NCI-H1436 (cell line): Measurements from ENCODE around the gene OCLN.
A peak's percentile ranks its signal among the peaks of the same experiment; 100 is the strongest.
"Not testable (repeated sequence)": the region's sequence is repeated elsewhere in the genome, so short reads cannot be mapped to it uniquely, and the experiment has no call there.

Experiments used
- DNase-seq: peaks from one replicate; lab custom pipeline; 2025; lab: John Stamatoyannopoulos, UW

The OCLN gene

GRCh38 chr5:69491027-69491426 lies 1.6 kb upstream of the OCLN start:
- DNase-seq = no peak

GRCh38 chr5:69491838-69492390 lies 676 bp upstream of the OCLN start:
- no peak for DNase-seq

DNA sequence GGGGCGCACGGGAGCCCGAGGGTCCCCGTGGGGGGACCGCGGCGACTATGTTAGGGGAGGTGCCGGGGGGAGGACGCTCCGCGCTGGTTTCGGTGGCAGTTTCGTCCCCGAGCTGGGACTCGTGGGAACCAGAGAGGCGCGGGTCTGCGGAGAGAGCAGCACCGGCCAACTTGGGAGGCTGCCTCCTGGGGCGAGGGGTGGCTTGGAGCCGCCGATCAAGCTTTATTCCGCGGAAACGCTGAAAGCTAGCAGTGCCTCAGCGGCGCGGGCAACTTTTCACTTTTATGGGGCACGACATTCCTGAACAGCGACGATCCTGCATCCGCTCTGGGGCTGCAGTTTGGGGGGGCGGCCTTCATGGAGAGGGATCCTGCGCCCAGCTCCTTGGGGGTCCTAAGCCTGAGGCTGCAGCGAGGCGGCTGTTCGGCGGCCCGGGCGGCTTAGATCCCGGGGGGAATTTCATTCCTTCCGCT lies 369 bp downstream of the OCLN start:
- DNase-seq = no peak

GRCh38 chr5:69493396-69494133 lies 975 bp downstream of the OCLN start:
- peak; percentile 36 for DNase-seq

GRCh38 chr5:69494452-69494851 lies 1.9 kb downstream of the OCLN start:
- no peak for DNase-seq

DNA sequence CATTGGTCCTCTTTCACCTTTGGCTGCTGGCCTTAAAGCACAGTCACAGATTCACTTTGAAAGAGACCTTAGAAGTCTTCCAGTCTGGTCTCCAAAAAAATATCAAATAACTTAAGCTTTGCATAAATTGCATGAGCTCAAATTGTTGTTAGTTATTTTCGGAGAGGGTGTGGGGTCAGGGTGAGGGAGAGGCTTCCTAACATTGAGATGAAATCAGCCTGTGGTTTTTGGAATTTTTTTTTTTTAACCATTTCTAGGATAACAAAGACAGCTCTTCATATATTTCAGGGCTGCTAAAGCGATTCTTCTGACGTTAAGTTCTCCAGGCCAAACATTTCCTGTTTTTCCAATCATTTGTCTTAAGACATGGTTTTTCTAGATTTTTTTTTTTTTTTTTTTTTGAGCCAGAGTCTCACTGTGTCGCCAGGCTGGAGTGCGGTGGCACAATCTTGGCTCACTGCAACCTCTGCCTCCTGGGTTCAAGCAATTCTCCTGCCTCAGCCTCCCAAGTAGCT lies 4.5 kb downstream of the OCLN start:
- no peak for DNase-seq

GRCh38 chr5:69498384-69498783 lies 5.8 kb downstream of the OCLN start:
- DNase-seq = no peak

DNA sequence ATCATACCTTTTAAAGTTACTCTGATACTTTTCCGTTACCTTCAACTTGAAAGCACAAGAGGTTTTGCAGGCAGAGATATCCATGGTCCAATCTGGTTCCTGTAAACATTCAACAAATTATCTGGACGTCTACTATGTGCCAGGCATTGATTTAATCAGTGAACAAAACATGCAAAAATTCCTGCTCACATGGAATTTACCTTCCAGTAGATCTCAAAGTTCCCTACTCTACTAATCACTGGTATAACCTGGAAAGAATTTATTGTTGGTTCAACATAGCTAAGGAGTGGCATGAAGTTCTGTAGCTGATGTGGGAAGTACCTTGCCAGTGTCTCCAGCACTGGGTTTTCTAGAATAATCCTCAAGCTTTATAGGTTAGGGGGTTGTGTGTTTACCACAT lies 9.8 kb downstream of the OCLN start:
- no peak for DNase-seq

DNA sequence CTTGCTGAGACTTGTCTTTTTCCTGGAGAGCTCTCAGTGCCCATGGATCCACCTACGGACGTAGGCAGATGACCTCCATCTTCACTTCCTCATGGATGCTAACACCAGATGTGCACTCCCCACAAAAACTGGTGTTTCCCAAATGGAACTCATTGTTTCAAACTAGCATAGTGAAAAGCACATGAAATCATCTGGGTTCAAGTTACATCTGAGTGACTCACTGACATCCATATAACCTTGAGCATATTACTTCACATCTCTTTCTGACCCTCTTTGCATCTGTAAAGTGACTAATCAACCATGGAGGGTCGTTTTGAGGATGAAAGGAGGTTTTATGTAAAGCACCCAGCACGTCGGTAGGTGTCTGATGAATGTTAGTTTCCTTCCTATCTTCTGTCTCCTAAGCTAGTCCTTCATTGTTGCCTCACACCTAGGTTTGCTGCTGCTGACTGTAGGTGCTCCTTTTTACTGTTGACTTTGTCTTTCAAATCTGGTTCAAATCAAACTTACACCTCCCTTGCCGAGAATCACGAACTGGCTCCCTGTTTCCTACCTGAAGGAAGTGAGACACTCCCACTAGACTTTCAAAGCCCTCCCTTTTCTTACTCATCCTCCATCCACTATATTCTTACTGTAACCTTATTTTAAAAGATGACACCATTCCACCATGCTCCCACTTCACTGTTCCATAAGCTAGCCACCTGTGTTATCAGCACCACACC lies 10.3 kb downstream of the OCLN start:
- no peak for DNase-seq

GRCh38 chr5:69504036-69504435 lies 11.4 kb downstream of the OCLN start:
- no peak for DNase-seq

GRCh38 chr5:69505306-69505705 lies 12.7 kb downstream of the OCLN start:
- no peak for DNase-seq

DNA sequence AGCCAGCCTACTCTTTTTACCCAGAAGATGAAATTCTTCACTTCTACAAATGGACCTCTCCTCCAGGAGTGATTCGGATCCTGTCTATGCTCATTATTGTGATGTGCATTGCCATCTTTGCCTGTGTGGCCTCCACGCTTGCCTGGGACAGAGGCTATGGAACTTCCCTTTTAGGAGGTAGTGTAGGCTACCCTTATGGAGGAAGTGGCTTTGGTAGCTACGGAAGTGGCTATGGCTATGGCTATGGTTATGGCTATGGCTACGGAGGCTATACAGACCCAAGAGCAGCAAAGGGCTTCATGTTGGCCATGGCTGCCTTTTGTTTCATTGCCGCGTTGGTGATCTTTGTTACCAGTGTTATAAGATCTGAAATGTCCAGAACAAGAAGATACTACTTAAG lies 16.6 kb downstream of the OCLN start:
- no peak for DNase-seq

GRCh38 chr5:69510694-69511093 lies 18.1 kb downstream of the OCLN start:
- DNase-seq = no peak

DNA sequence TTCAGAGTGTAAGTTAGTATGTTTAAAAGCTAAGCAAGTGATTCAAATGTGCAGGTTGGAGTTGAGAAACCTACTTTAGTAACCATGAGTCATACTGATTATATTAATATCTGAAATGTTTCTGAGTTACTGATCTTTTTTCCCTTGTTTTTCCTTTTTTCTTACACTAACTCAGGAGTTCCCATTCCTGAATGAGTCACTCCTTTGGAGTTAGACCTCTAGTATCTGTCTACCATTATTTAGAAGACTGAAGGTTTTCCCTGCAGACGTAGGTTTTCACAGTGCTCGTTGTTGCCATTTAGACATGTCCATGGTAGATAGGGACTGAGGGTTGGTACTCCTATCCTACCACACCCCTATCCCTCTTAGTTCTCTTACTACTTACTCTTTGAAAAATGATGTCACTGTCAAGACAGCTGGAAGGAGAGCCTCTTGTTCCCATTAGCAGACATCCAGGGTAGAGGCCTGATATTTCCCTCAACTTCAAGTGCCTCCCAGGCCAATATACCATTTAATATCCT lies 20.2 kb downstream of the OCLN start:
- no peak for DNase-seq

DNA sequence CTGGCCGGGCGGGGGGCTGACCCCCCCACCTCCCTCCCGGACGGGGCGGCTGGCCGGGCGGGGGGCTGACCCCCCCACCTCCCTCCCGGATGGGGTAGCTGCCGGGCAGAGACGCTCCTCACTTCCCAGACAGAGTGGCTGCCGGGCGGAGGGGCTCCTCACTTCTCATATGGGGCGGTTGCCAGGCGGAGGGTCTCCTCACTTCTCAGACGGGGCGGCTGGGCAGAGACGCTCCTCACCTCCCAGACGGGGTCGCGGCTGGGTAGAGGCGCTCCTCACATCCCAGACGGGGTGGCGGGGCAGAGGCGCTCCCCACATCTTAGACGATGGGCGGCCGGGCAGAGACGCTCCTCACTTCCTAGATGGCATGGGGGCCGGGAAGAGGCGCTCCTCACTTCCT lies 23.0 kb downstream of the OCLN start:
- not testable (repeated sequence) for DNase-seq

DNA sequence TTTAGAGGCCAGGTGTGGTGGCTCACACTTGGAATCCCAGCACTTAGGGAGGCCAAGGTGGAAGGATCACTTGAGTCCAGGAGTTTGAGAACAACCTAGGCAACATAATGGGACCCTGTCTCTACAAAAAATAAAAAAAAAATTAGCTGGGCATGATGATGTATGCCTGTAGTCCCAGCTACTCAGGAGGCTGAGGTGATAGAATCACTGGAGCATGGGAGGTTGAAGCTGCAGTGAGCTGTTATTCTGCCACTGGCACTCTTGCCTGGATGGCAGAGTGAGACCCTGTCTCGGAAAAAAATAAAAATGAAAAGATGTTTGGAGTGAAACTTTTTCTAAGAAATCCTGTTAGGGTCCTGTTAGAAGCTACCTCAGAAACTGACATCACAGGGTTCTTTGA lies 24.2 kb downstream of the OCLN start:
- DNase-seq = no peak

GRCh38 chr5:69517763-69518212 lies 25.2 kb downstream of the OCLN start:
- DNase-seq = peak; percentile 8

DNA sequence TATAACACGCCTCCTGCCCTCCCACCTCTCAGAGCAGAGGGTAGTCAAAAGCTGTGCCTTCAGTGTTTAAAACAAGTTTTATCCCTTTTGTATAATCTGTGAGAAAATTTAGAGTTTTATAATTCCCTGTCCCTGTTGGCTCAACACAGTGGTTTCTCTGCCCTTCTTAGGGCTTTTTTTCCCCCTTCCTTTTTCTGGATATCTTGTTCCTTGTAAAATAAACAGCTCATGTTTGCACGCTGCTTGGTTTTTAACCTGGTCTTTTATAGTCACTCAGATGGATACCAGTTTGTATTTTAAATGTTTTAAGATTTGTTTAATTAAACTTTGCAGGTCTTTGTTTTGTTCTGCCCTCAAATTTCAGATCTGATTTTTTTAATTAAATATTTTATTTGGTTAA lies 26.7 kb downstream of the OCLN start:
- no peak for DNase-seq

- DNase-seq = no peak
These were observed 29.4 kb downstream of the OCLN start for GRCh38 chr5:69522035-69522434.

DNA sequence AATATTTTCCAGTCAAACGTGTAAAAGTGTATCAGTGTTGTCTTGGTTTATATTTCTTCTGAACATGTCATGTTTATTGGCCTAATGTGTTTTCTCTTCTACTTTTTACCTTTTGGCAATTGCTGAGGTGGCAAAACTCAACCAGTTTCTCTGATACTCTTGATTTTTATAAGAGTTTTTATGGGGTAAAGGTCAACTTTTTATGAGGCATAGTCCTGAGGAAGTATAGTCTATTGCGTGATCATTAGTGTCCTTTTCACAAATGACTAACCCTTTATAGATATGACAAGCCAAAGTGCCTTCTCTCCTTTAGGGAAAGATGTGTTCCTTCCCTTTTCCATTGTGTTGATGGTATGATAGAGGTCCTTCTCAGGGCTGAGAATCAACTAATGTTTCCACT lies 32.9 kb downstream of the OCLN start:
- DNase-seq = no peak

DNA sequence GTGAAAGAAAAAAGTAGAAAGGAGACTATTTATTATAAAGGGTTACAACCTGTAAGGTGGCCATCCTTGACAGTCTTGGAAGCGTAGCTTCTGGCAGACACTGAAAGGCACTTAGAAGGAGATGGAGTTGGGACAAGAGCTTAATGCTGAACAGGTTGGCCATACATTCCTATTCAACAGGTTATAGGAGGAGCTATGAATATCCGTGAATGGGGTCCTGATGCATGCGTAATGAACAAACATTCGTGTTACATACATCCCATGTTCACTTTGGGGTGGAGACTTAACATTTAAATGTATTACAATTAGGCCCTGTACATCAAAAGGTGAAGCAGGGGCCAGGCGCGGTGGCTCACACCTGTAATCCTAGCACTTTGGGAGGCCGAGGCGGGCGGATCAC lies 34.1 kb downstream of the OCLN start:
- no peak for DNase-seq

DNA sequence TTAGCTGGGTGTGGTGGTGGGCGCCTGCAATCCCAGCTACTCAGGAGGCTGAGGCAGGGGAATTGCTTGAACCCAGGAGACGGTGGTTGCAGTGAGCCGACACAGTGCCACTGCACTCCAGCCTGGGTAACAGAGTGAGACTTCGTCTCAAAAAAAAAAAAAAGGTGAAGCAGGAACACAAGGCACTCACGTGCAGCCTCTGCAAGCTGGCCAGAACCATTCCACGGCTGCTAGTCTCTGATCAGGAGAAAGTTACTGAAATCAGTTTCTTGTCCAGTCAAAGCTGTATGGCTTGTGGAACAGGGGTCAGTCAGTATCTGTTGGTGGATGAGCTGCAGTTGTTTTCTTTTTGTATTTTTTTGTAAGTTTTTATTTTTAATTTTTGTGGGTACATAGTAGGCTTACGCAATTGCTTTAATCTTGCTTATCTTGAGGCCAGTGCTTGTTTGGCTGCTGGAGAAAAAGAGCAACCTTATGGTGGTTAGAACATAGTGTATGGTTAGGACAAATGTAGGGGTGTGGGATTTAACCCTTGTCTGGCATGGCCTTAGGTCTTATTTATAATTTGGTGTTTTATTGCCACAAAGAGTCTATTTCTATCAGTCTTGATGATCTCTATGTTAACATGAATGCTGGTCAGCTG lies 34.7 kb downstream of the OCLN start:
- no peak for DNase-seq
